SK-N-SH treated with all-trans-retinoic acid at 6 μM for 48 hours (cell line): ENCODE measurements around the gene C1RL.

ENCODE experiments used
- ATAC-seq: fragments of 200-7000 bp; cut with Tn5 transposase; 3 replicates; pipeline ENCODE4 v1.9.1; 2020; ENCODE audit warnings: mild to moderate bottlenecking, moderate library complexity
- ARNTL ChIP-seq: fragments of 450-650 bp; formaldehyde crosslinking; IDR thresholded peaks from 2 replicates; pipeline ENCODE4 v1.5.0; 2020; ENCODE audit warnings: low read depth, mild to moderate bottlenecking, moderate library complexity, borderline replicate concordance
- BACH2 ChIP-seq: fragments of 250-450 bp; sonication (Bioruptor Pico); IDR thresholded peaks from 2 replicates; pipeline ENCODE4 v1.9.0; 2021; ENCODE audit warnings: mild to moderate bottlenecking, borderline replicate concordance
- CSDC2 ChIP-seq: fragments of 250-450 bp; sonication (Bioruptor Pico); IDR thresholded peaks from 2 replicates; pipeline ENCODE4 v1.5.0; 2020; ENCODE audit warnings: mild to moderate bottlenecking, moderate library complexity
- ESRRG ChIP-seq: fragments of 250-450 bp; sonication (Bioruptor Pico); IDR thresholded peaks from 2 replicates; pipeline ENCODE4 v1.6.1; 2021; ENCODE audit warnings: mild to moderate bottlenecking
- GLIS3 ChIP-seq: fragments of 250-450 bp; sonication (Bioruptor Pico); IDR thresholded peaks from 2 replicates; pipeline ENCODE4 v1.5.0; 2020; ENCODE audit warnings: mild to moderate bottlenecking, moderate library complexity
- ISL1 ChIP-seq: fragments of 250-450 bp; sonication (Bioruptor Pico); IDR thresholded peaks from 2 replicates; pipeline ENCODE4 v2.1.2; 2022; ENCODE audit warnings: mild to moderate bottlenecking, moderate library complexity
- OSR1 ChIP-seq: fragments of 250-450 bp; sonication (Bioruptor Pico); IDR thresholded peaks from 2 replicates; pipeline ENCODE4 v1.8.0; 2022; ENCODE audit warnings: moderate library complexity, mild to moderate bottlenecking, inconsistent platforms
- POU6F1 ChIP-seq: fragments of 250-450 bp; sonication (Bioruptor Pico); IDR thresholded peaks from 2 replicates; pipeline ENCODE4 v1.8.0; 2021; ENCODE audit warnings: low read depth, mild to moderate bottlenecking, moderate library complexity, borderline replicate concordance
- PPARA ChIP-seq: fragments of 250-450 bp; sonication (Bioruptor Pico); IDR thresholded peaks from 2 replicates; pipeline ENCODE4 v1.5.0; 2020; ENCODE audit warnings: mild to moderate bottlenecking, borderline replicate concordance
- SNAI2 ChIP-seq: fragments of 250-450 bp; sonication (Bioruptor Pico); IDR thresholded peaks from 2 replicates; pipeline ENCODE4 v1.5.0; 2020; ENCODE audit warnings: mild to moderate bottlenecking, moderate library complexity
- TCF4 ChIP-seq: fragments of 250-450 bp; sonication (Bioruptor Pico); IDR thresholded peaks from 2 replicates; pipeline ENCODE4 v1.8.0; 2021; ENCODE audit warnings: mild to moderate bottlenecking, moderate library complexity, borderline replicate concordance
- TOX ChIP-seq: fragments of 250-450 bp; sonication (Bioruptor Pico); IDR thresholded peaks from 2 replicates; pipeline ENCODE4 v1.8.0; 2021; ENCODE audit warnings: mild to moderate bottlenecking, moderate library complexity, borderline replicate concordance
- ZC3H10 ChIP-seq: fragments of 250-450 bp; sonication (Bioruptor Pico); IDR thresholded peaks from 2 replicates; pipeline ENCODE4 v1.5.1; 2021; ENCODE audit warnings: mild to moderate bottlenecking, moderate library complexity
- ZFP30 ChIP-seq: fragments of 450-650 bp; formaldehyde crosslinking; IDR thresholded peaks from 2 replicates; pipeline ENCODE4 v1.5.0; 2022; ENCODE audit warnings: mild to moderate bottlenecking, moderate library complexity
- ZNF565 ChIP-seq: fragments of 450-650 bp; formaldehyde crosslinking; conservative IDR thresholded peaks from 2 replicates; pipeline ENCODE4 v1.5.0; 2020; ENCODE audit warnings: low read depth, mild to moderate bottlenecking, moderate library complexity
- ZNF8 ChIP-seq: fragments of 450-650 bp; formaldehyde crosslinking; IDR thresholded peaks from 2 replicates; pipeline ENCODE4 v1.5.0; 2020; ENCODE audit warnings: mild to moderate bottlenecking, moderate library complexity
- TF ChIP-seq, protein P1 (sequence below): fragments of 250-450 bp; sonication (Bioruptor Pico); IDR thresholded peaks from 2 replicates; pipeline ENCODE4 v1.8.0; 2020; ENCODE audit warnings: mild to moderate bottlenecking, moderate library complexity, borderline replicate concordance
- TF ChIP-seq, protein P2 (sequence below): fragments of 250-450 bp; sonication (Bioruptor Pico); IDR thresholded peaks from 2 replicates; pipeline ENCODE4 v1.5.1; 2020; ENCODE audit warnings: low read depth, mild to moderate bottlenecking, moderate library complexity
- TF ChIP-seq, protein P3 (sequence below): fragments of 250-450 bp; sonication (Bioruptor Pico); IDR thresholded peaks from 2 replicates; pipeline ENCODE4 v1.5.1; 2021; ENCODE audit warnings: mild to moderate bottlenecking, moderate library complexity
- TF ChIP-seq, protein P4 (sequence below): fragments of 250-450 bp; sonication (Bioruptor Pico); IDR thresholded peaks from 2 replicates; pipeline ENCODE4 v1.5.0; 2020; ENCODE audit warnings: mild to moderate bottlenecking, moderate library complexity

C1RL gene

DNA sequence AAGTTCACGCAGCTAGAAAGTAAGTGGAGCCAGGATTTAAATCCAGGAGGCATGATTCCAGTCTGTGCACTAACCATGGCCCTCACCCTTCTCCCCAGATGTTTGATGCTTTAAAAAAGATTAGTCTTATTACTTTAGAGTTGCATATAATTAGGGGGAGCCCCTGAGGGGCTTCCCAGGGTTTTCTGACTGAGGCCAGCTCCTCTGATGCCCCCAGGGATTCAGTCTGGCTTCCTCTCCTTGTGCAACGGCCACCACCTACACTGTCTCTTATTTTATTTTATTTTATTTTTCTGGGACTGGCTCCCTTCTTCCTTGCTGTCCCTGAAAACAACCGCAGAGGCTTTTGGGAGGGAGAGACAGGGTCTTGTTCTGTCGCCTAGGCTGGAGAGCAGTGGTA is 43.8 kb upstream of the C1RL start (continued):
- TF ChIP-seq, protein P1, sequence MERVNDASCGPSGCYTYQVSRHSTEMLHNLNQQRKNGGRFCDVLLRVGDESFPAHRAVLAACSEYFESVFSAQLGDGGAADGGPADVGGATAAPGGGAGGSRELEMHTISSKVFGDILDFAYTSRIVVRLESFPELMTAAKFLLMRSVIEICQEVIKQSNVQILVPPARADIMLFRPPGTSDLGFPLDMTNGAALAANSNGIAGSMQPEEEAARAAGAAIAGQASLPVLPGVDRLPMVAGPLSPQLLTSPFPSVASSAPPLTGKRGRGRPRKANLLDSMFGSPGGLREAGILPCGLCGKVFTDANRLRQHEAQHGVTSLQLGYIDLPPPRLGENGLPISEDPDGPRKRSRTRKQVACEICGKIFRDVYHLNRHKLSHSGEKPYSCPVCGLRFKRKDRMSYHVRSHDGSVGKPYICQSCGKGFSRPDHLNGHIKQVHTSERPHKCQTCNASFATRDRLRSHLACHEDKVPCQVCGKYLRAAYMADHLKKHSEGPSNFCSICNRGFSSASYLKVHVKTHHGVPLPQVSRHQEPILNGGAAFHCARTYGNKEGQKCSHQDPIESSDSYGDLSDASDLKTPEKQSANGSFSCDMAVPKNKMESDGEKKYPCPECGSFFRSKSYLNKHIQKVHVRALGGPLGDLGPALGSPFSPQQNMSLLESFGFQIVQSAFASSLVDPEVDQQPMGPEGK, result no peak
- TF ChIP-seq ZNF8 (CRISPR knock-in tag) (no peak), ESRRG (no peak)

DNA sequence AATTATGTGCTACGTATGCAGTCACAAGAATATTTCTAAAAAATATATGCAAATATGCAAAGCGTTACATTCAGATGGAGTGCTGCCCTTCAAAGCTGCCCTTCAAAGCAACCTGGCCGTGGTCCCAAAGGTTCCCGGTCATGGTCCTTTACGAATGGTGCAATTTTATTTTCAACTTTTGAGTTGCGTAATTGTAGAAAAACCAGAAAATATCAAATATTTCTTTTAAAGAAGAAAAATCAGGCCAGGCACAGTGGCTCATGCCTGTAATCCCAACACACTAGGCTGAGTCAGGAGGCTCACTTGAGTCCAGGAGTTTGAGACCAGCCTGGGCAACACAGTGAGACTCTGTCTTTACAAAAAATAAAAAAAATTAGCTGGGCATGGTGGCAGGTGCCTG is 42.5 kb upstream of the C1RL start:
- no peak for TF ChIP-seq ZC3H10
- TF ChIP-seq ISL1 (CRISPR knock-in tag), result no peak
- no peak for TF ChIP-seq ESRRG
- TF ChIP-seq ZNF8 (CRISPR knock-in tag), result no peak
- TF ChIP-seq POU6F1 (CRISPR knock-in tag), result no peak
- ATAC-seq, result no peak

GRCh38 chr12:7150841-7151240 is 41.8 kb upstream of the C1RL start:
- ATAC-seq, result no peak
- TF ChIP-seq ZNF8 (CRISPR knock-in tag) (no peak), ESRRG (no peak), BACH2 (no peak), TCF4 (no peak), SNAI2 (CRISPR knock-in tag) (no peak), ZFP30 (CRISPR knock-in tag) (no peak), ZC3H10 (no peak), TOX (CRISPR knock-in tag) (no peak), OSR1 (CRISPR knock-in tag) (no peak), CSDC2 (no peak), PPARA (CRISPR knock-in tag) (no peak), GLIS3 (CRISPR knock-in tag) (no peak), ARNTL (no peak), ZNF565 (CRISPR knock-in tag) (no peak), POU6F1 (CRISPR knock-in tag) (no peak)
- TF ChIP-seq, protein P2, sequence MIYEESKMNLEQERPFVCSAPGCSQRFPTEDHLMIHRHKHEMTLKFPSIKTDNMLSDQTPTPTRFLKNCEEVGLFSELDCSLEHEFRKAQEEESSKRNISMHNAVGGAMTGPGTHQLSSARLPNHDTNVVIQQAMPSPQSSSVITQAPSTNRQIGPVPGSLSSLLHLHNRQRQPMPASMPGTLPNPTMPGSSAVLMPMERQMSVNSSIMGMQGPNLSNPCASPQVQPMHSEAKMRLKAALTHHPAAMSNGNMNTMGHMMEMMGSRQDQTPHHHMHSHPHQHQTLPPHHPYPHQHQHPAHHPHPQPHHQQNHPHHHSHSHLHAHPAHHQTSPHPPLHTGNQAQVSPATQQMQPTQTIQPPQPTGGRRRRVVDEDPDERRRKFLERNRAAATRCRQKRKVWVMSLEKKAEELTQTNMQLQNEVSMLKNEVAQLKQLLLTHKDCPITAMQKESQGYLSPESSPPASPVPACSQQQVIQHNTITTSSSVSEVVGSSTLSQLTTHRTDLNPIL, result no peak
- TF ChIP-seq, protein P3, sequence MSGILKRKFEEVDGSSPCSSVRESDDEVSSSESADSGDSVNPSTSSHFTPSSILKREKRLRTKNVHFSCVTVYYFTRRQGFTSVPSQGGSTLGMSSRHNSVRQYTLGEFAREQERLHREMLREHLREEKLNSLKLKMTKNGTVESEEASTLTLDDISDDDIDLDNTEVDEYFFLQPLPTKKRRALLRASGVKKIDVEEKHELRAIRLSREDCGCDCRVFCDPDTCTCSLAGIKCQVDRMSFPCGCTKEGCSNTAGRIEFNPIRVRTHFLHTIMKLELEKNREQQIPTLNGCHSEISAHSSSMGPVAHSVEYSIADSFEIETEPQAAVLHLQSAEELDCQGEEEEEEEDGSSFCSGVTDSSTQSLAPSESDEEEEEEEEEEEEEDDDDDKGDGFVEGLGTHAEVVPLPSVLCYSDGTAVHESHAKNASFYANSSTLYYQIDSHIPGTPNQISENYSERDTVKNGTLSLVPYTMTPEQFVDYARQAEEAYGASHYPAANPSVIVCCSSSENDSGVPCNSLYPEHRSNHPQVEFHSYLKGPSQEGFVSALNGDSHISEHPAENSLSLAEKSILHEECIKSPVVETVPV (CRISPR knock-in tag), result no peak
- TF ChIP-seq, all 23 proteins: peak for 0

- no peak for ATAC-seq
- TF ChIP-seq PPARA (CRISPR knock-in tag), result no peak
- no peak for TF ChIP-seq OSR1 (CRISPR knock-in tag)
Measured at GRCh38 chr12:7150356-7150755, 41.3 kb upstream of the C1RL start.

DNA sequence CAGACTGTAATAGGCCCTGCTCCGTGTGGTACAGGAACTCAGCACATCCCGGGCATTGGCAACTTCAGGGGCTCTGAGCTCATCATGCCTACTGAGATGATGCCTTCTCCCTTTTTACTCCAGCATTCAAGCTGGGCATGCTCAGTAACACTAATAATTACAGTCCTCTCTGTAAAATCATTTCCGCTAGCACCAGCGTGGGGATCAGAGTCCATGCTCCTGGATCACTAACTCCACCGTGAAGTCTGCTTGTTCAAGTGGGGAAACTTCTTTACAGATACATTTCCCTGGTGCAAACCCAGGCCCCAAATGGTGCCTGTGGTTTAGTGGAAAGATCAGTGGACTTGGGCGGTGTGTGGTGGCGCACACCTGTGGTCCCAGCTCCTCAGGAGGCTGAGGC is 37.9 kb upstream of the C1RL start:
- no peak for ATAC-seq

More for the DNA sequence above, 37.9 kb upstream of the C1RL start:
- no peak for TF ChIP-seq TOX (CRISPR knock-in tag)
- TF ChIP-seq, protein P2, result no peak
- no peak for TF ChIP-seq ARNTL
- TF ChIP-seq, protein P4, sequence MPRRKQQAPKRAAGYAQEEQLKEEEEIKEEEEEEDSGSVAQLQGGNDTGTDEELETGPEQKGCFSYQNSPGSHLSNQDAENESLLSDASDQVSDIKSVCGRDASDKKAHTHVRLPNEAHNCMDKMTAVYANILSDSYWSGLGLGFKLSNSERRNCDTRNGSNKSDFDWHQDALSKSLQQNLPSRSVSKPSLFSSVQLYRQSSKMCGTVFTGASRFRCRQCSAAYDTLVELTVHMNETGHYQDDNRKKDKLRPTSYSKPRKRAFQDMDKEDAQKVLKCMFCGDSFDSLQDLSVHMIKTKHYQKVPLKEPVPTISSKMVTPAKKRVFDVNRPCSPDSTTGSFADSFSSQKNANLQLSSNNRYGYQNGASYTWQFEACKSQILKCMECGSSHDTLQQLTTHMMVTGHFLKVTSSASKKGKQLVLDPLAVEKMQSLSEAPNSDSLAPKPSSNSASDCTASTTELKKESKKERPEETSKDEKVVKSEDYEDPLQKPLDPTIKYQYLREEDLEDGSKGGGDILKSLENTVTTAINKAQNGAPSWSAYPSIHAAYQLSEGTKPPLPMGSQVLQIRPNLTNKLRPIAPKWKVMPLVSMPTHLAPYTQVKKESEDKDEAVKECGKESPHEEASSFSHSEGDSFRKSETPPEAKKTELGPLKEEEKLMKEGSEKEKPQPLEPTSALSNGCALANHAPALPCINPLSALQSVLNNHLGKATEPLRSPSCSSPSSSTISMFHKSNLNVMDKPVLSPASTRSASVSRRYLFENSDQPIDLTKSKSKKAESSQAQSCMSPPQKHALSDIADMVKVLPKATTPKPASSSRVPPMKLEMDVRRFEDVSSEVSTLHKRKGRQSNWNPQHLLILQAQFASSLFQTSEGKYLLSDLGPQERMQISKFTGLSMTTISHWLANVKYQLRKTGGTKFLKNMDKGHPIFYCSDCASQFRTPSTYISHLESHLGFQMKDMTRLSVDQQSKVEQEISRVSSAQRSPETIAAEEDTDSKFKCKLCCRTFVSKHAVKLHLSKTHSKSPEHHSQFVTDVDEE (CRISPR knock-in tag), result no peak
- no peak for TF ChIP-seq ZNF565 (CRISPR knock-in tag)
- no peak for TF ChIP-seq GLIS3 (CRISPR knock-in tag)
